GM12801 (cell line): ENCODE results near the gene PP2D1.

Experiments
- TF ChIP-seq, protein P1 (sequence below): IDR thresholded peaks from one replicate; pipeline ENCODE4 v1.5.1; 2011; ENCODE audit warnings: control low read depth; ENCODE audit not compliant: insufficient read length; ENCODE audit errors: extremely low read depth

Gene PP2D1

DNA sequence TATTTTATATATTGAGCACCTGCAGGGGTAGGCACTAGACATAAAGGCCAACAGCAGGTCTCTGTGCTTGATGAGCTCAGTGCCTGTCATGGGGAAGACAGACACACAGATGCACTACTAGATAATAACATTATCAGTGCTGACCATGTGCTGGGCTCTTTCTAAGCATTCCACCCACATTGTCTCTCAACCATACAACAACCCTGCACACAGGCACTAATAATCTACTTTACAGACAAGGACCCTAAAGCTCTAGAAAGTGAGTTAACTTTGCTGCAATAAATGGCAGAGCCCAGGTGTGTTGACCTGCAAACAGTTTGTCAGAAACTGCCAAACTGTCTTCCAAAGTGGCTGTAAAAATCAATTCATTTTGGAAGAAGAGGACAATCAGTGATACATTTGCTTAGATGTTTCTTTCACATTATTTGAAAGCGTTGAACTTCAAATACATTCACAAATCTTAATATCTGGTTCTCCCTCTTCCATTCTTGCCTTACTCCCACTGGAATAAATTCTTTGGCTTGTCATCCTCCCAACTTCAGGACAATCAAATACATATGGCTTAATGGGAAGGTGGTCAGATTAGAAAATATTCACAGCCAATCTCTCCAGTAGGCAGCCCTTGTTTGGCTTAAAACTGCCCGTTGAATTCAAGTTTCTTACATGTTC, 11.0 kb upstream of the PP2D1 start:
- TF ChIP-seq, protein P1, sequence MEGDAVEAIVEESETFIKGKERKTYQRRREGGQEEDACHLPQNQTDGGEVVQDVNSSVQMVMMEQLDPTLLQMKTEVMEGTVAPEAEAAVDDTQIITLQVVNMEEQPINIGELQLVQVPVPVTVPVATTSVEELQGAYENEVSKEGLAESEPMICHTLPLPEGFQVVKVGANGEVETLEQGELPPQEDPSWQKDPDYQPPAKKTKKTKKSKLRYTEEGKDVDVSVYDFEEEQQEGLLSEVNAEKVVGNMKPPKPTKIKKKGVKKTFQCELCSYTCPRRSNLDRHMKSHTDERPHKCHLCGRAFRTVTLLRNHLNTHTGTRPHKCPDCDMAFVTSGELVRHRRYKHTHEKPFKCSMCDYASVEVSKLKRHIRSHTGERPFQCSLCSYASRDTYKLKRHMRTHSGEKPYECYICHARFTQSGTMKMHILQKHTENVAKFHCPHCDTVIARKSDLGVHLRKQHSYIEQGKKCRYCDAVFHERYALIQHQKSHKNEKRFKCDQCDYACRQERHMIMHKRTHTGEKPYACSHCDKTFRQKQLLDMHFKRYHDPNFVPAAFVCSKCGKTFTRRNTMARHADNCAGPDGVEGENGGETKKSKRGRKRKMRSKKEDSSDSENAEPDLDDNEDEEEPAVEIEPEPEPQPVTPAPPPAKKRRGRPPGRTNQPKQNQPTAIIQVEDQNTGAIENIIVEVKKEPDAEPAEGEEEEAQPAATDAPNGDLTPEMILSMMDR, result no peak

DNA sequence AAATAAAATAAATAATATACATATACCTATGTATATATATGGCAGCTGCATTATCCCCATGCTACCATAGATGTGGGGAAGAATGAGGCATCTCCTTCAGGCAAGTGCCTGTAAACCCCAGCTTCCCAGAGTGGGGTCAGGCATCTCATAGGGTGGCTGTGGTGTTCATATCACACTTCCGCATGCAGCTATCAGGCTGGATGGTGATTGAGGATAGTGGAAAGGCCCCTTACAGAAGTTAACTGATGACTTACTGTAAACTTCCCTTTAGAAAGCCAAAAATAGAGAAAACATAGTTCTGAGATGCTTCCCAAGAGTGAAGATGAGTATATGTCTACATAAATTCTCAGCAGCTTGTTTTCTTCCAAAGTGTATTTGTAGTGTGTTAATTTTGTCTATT, 3.5 kb upstream of the PP2D1 start:
- TF ChIP-seq, protein P1, result no peak

DNA sequence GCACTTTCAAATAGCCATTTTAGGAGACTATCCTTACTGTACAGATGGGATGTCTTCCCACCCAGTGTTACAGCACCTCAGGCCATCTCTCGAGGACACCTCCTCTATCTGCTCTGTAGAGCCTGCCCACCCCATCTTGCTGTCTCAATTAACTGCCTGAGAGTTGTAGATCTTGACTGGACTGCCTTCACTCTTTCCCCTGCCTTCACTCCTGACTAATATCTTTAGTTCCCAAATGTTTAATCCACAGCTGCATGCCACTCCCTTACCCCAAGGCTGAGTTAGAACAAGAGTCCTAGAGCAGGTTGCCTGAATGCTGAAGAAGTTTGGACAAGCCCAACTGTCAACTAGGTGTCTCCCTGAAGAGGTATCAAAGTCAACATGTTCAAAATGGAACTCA, 1.3 kb upstream of the PP2D1 start:
- TF ChIP-seq, protein P1, result no peak

DNA sequence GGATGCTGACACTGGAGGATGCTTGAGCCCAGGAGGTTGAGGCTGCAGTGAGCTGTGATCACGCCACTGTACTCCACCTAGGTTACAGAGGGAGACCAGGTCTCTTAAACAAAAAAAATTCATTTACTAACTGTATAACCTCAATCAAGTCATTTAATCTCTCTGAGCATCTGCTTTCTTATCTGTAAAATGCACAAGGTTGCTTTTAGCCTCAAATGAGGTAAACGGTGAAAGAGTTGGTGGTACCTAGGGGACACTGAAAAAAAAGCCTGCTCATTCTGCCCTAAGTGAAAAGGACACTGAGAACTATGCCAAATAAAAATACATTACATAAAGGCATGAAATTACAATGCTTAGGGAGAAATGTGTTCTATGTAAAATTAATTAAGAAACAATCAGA, 3.4 kb downstream of the PP2D1 start:
- TF ChIP-seq, protein P1, result no peak

DNA sequence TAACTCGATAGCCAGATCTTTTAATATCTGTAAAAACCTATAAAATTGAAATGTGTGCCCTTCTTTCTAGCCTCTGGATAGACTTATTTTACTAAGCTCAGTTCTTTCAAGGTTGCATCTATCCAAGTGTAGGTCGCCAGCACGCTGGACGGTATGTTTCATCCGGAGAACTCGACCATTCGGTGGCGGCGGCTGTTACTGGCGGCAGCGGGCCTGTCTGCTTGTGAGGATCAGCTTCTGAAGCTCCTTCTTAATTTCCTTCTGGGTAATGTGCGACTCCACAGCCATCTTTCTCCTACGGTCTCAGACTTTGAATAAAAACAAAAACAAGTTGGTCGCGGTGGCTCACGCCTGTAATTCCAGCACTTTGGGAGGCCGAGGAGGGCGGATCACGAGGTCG, 4.1 kb downstream of the PP2D1 start:
- TF ChIP-seq, protein P1, result no peak

DNA sequence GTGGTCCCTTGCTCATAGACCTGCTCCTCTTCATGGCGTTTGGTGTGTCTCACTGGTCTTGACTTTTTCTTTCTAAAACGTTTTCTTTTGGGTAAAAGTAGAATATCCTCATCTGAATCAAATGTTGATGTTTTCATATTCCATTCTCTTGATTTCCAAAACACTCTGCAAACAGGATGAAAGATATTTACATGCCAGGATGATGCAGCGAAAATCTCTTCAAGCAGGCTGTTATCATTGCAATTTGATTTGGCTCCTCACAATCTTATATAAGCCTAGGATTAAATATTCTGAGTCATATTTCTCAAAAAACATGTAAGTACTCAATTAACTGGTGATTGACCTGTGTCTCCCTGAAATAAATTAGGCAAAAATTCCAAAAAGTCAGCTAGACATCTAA, 10.1 kb downstream of the PP2D1 start:
- TF ChIP-seq, protein P1, result no peak

DNA sequence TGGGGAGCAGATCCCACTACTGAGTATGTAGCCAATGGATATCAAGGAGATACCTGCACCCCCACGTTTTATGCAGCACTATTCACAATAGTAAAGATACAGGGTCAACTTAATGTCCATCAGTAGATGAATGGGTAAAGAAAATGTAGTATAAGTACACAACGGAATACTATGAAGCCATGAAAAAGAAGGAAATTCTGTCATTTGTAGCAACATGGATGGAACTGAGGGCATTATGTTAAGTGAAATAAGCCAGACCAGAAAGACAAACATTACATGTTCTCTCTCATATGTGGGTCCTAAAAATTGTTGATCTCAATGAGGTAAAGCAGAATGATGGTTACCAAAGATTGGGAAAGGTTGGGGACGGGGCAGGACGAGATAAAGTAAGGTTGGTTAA, 14.6 kb downstream of the PP2D1 start:
- TF ChIP-seq, protein P1, result no peak
